GM18517 (cell line): ENCODE data around the gene ACOT8.
"Not testable (repeated sequence)": the region's sequence is repeated elsewhere in the genome, so short reads cannot be mapped to it uniquely, and the experiment has no call there.

Source experiments
- ATAC-seq: cut with Tn5 transposase; IDR thresholded peaks from one replicate; pipeline ENCODE4 v1.9.1; 2021; ENCODE audit warnings: mild to moderate bottlenecking, moderate library complexity; ENCODE audit not compliant: unreplicated experiment

Gene ACOT8

DNA sequence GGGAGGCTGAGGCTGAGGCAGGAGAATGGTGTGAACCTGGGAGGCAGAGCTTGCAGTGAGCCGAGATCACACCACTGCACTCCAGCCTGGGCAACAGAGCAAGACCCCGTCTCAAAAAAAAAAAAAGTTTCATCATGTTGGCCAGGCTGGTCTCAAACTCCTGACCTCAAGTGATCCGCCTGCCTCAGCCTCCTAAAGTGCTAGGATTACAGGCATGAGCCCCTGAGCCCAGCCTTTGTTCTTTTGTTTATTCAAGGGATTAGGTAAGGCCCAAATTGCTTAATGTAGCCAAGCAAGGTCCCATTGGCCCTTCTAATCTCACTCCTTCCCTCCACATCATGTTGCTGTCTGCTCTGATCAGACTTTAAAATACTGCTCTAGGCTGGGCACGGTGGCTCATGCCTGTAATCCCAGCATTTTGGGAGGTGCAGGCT lies 27.5 kb downstream of the ACOT8 start:
- not testable (repeated sequence) for ATAC-seq

DNA sequence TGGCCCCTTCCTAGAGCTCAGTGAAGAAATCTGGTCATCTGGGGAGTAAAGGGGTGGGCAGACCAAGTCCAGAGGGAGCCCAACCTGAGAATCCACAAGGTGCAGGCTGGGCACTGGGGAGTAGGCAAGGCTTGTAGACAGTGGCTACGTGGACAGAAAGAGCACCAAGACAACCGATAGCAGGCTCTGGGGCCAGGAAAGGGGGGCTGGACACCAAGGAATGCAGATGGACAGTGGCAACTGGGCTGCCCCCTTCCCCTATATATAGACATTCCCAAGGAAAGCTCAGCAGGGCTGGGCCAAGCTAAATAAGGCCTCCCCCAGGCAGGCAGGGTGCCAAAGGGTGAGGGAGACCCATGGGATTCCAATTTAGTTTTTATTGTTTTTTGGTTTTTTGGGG lies 28.6 kb downstream of the ACOT8 start:
- ATAC-seq = no peak

DNA sequence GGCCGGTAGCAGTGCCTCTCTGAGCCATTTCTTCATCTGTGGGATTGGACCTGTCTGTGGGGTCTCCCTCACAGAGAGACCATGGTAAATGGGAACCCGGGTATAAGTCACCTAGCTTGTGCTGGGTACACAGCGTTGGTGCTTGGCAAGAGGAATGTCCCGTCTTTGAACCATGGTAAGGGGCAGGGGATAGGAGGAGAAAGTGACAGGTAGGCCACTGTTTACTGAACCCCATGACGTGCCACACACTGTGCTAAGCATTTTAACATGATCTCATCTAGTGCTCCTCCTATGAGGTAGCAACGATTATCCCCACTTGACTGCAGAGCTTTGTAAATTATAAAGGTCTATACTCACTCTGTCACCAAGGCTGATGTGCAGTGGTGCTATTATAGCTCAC lies 29.5 kb downstream of the ACOT8 start:
- no peak for ATAC-seq

DNA sequence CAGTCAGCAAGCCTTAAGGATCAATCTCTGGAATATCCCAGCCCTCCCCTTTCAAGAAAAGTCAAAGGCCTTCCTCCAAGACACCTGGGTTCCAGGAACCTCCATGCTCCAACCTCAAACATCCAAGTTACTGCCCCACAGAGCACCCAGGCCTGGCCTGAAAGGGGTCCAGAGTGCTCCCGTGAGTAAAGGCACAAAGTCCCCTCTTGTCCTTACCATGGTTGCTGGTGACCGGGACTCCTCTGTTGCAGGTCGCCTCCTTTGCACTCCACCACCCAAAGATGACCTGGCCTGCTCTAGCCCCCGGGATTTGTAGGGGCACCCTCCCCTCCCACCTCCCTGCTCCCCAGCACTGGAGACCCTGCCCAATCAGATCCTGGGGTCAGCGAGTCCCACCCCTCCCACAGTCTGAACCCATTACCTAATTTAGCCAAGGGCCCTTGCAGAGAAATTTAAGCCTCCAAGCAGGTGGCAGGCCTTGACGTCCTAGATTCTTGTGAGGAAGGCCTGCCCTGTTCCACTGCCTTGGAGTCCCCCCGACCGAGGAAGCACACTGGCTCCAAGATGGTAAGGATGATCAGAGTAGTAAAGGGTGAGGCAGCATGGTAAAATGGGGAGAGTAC lies 30.1 kb downstream of the ACOT8 start, which contains the start of gene TNNC2:
Gene TNNC2 (minus strand): TSS at position 283 of the 623 bp plus-strand sequence. CDS start 64 bp downstream, at position 219.
- no peak for ATAC-seq

DNA sequence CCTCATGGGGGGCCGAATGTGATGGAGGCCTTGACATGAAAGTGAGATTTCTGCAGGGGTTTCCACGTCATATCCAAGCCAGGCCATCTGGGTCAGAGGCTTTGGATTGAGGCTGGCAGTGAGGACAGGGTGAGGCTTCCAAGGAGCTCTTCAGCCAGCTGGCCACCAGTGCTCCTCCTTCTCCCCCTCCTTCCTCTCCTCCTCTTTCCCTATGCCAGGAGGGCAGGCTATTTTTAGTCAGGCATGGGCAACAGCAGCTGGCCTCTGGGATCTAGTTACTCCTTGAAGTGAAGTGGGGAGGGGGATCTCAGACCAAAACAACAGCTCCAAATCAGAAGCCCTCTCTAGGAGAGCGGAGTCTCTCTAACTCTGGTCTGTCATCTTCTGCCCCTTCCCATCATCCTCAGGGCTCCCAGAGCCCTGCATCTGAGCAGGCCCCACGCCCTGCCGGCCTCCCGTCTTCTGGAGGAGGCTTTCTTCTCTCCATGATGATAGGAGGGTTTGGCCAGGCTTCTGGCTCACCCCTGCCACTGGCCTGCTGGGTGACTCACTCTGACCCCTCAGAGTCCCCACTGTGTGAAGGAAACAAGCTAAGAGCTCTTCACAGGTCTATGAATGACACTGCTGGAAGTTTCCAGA lies 30.7 kb downstream of the ACOT8 start:
- no peak for ATAC-seq

DNA sequence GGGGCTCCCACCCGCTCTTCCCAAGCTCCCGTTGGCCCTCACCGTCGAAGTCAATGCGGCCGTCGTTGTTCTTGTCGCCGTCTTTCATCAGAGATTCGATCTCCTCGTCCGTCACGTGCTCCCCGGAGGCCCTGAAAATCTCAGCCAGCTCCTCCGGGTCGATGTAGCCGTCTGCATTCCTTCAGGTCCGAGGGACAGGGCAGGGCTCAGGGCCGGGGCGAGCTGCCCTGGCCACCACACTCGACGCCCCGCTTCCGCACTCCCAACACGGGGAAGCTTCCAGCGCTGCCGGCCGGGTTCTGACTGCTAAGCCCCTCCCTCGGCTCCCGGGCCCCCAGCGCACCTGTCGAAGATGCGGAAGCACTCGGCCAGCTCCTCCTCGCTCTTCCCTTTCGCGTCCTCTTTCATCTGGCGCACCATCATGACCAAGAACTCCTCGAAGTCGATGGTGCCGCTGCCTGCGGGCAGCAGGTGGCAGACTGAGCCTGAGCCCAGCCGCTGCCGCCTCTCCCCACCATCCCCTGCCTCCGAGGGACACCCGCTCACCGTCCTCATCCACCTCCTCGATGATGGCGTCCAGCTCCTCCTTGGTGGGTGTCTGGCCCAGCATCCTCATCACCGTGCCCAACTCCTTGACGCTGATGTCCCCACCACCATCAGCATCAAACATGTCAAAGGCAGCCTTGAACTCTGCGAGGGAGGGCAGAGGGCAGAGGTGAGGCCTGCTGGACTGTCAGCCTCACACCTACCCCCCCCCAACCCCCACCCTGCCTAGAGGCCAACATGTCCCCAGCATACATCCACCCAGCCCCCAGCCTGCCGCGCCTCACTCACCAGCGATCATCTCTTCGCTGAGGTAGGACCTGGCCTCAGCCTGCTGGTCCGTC lies 33.0 kb downstream of the ACOT8 start:
- ATAC-seq = no peak

DNA sequence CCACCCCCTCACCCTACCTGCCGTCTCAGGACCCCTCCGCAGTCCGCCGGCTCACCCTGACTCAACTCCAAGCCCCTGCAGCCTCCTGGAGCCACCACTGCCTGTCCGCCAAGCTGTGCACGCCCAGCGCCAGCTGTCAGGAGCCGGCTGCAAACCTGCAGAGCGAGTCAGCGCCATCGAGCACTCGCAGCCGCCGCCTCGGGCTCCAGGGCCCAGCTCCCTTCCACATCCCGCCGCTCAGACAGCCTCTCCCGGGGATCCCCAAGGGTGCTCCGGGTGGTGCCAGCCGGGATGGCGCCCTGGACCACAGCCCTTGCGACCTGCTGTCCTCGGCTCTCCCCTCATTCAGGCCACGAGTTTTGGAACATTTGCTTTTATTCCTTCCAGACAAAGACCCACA lies 34.3 kb downstream of the ACOT8 start:
- ATAC-seq = no peak

DNA sequence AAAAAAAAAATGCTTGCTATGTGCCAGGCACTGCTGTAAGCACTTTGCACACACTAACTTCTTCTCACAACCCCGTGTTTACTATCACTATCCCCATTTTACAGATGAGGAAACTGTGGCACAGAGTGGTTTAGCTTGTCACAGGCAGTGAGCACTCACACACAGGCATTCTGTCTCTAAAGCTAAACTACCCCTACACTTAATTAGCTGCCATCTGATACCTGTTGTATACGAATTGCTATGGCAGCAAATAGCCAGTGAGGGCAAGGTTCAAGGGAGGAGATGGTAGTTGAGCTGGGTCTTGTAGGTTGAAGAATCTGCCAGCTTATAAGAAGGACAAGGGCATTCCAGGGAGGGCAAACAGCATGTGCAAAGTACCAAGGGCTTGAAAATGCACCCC lies 35.2 kb downstream of the ACOT8 start:
- no peak for ATAC-seq

DNA sequence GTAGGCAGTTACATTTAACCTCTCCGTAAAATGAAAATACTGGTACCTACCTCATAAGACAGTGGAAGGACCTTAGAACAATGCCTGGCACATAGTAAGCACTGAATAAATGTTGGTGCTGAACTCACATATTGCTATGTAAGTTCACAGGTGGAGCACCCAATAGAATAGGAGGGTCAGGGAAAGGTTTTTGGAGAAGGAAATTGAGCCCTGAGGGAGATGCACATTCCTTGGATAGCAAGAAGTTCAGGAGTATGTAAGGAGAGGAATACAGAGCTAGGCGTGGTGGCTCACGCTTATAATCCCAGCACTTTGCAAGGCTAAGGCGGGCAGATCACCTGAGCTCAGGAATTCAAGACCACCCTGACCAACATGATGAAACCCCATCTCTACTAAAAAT lies 37.7 kb downstream of the ACOT8 start:
- ATAC-seq = no peak

DNA sequence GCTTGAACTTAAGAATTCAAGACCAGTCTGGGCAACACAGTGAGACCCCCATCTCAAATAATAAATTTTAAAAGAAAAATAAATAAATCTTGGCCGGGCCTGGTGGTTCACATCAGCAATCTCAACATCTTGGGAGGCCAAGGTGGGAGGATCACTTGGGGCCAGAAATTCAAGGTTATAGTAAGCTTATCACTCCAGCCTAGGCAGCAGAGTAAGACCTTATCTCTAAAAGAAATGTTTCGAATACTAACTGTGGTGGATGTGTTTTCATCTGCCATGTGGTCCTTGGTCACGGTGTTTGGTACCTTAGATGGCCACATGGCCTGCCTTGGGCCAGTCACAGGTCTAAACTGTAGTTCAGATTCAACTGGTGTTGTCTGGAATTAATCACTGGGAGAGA lies 39.0 kb downstream of the ACOT8 start:
- no peak for ATAC-seq

DNA sequence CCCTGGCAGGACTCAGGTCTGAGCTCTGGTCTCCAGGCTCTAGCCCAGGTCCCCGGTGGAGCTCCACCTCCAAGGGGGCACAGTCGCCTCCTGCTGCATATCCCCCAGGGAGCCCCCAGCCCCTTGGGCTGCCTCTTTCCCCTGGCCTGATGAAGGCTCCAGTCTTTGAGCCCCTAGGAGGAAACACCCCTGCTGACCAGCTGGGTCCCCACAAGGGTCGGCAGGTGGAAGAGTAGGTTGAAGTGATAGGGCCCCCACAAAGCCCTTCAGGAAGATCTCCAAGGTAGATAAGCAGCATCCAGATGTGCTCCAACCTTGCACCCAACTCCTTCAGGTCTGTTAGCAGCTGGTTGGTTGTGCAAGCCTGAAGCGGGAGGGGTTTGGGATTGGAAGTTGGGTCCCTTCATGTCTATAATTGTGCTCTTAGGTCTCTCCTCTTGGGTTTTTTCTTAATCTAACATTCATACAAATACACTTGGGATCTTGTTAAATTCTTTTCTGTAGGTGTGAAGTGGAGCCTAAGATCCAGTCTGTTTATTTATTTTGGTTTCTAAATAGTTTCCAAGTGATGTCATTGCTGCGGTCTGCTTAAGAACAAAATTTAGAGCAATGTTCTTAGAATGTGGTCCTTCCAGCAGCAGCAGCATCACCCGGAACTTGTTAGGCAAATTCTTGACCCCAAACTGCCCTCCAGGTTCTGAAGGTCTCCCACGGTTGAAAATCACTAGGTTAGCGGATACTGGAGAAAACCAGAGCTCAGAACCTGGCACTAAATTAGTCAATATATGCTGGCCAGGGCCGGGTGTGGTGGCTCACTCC lies 39.6 kb downstream of the ACOT8 start:
- ATAC-seq = no peak

DNA sequence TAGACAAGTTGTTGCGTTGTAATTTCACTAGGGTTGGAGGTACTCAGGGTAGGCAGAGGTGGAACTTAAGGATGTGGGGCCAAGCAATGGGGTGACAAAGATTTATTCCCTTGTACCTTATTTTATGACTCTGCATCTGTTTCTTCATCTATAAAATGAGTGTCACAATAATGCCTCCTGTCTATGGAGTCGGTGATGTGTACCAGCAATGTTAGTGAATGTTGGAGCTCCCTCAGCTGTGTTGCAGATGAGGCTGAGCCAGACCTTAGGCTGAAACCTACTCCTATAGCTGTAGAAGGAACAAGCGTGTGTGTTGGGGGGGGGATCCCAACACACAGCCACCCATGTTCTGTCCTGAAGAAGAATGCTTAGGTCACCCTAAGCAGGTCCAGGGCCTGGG lies 40.2 kb downstream of the ACOT8 start:
- ATAC-seq = no peak

DNA sequence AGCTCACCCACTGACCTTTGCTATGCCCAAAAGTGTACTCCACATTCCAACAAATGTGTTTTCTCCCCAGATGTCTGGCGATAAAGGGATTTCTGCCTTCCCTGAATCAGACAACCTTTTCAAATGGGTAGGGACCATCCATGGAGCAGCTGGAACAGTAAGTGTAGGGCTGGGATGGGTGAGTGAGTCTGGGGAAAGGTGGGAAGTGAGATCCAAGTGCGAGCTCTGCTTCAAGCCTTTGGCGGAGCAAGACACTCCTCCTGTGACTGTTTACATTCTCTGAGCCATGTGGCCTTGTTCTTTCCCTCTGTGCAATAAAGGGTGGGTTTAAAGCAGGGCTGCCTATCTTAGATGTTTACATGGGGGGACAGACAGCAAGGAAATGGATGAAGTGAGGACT lies 42.9 kb downstream of the ACOT8 start:
- ATAC-seq = no peak

DNA sequence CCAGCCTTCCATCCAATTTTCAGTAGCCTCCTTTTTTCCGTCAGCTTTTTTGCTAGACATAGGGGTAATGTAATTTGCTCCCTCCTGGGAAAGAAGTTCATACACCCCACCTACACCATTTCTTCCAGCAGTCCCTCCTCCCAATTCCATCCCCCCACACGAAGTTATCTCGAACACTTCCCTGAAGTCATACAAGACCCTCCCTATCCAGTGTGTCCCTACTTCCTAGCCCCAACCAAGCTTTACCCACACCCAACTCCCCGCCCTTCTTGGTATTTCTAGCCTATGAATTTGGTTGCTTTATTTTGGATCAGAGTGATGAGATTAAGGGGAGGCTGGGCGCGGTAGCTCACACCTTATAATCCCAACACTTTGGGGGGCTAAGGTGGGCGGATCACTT lies 43.7 kb downstream of the ACOT8 start:
- no peak for ATAC-seq

DNA sequence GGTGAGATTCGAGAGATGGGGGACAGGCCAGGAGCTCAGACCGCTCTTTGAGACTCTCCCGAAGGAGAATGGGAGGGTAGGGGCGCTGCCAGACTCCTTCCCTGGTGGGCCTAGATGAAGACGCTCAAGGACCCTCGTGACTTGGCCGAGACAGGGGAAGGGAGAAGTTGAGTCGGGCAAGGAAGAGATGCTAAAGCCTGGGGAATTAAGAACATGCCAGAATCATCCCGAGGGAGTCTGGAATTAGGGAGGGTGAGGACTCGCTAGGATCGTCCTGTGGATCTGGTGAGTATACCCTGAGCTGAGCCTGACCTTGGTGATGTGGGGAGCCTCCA lies 44.2 kb downstream of the ACOT8 start:
- no peak for ATAC-seq

DNA sequence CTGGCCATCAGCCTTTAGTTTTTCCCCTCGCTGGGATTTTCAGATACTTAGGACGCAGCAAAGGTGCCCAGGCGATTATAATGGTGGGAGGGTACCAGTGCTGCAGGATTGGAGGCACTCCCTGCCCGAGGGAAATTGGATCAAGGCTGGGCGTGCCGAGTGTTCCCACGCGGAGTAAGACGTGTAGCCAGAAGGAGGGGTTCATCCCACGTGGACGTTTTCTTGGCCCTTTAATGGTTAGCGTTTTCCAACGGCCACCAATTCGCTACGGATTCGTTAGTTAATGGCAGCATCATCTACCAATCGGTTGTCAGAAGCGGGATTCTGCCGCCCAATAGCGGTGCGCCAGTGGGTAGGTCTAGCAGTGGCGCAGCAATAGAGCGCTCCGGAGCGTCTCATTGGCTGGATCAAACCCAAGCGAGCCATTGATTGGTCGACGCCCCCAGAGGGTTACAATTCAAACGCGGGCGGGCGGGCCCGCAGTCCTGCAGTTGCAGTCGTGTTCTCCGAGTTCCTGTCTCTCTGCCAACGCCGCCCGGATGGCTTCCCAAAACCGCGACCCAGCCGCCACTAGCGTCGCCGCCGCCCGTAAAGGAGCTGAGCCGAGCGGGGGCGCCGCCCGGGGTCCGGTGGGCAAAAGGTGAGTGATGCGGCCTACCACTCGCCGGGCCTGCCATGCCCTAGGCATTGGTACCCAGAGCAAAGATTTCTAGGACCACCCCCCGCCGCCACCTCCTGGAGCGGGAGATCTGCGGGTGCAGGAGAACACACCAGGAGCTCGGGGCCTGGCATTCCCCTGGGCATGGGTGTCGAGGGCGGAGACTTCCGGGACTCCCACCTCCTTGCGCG lies 44.8 kb downstream of the ACOT8 start, which contains the start of gene UBE2C:
Gene UBE2C (plus strand): TSS at position 488 of the 849 bp plus-strand sequence. CDS start 52 bp downstream, at position 540.
- peak; percentile 94 for ATAC-seq

DNA sequence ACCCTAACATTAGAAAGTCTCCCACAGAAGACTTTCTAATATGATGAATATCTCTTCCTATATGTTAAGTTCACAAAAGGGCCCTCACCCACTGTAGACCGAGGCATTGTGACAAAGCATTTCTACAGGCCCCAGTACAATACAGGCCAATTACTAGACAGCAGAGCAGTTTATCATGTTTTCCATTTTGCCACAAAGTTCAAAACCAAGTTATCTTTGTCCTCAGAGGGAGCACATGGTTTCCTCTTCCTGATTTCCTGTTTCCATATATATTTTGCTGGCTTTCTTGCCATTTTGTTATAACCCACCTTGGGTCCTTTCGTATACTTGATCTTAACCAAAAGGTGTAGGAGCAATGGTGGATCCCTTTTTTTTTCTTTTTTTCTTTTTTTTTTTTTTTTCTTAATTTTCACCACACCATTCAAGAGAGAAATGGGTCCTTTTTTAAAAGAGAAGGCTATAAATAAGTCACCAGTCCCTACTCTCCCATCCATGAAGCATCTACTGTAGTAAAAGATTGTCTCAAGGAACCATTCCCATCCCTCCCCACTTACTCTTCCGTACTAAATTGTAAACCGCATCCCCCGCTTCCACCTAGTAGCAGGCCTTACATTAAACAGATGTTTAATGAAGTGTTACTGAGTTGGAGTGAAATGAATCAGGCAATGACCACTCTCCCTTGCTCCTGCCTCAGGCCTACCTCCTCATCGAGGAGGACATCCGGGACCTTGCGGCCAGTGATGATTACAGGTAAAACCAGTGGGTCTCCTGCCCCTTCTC lies 46.8 kb downstream of the ACOT8 start:
- no peak for ATAC-seq

DNA sequence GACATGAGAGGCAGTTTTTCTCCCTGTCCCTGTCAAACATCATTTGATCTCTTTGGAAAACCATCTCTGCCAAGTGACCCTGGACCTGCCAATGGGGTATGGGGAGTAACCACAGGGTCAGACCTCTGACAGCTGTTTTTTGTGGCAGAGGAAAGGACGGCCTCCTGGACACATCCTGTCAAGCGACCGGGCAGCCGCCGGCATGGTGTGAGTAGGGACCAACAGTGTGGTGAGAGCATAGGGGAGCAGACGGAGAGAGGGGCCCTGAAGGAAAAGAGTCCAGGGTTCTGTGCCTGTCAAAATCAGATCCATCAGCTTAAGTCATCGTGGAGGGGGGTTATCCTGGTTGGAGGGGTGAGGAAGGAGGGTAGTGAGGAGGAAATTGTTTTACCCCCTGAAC lies 55.3 kb downstream of the ACOT8 start:
- ATAC-seq = no peak

DNA sequence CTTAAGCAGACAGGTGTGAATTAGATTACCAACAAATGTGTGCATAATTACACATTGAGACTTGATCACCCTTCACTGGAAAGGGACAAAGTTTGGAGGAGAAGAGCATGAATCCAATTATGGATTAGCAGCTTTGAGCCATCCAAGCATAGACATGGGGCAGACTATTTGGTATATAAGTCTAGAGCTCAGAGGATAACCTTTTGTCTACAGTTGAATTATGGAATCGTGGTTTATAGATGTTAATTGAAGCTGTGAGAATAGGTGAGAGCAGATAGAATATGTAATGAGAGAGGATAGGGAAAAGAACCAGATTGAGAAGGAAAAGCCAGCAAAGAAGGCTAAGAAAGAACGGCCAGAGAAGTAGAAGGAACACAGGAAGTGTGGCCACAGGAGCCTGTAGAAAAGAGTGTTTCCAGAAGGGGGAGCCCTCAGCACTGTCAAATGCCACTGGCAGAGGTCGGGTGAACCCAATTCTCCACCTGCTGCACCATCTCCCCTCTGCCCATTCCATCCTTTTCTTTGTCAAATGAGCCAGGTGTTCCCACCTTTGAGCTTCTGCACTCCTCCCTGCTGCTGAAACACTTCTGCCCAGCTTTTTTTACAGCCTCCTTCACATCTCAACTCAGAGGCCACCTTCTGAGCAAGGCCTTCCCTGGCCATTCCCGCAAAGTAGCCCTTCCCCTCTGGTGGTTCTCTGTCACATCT lies 58.1 kb downstream of the ACOT8 start:
- ATAC-seq = no peak
